HG03108 (cell line): Measurements from ENCODE around the gene CACNA1C.

ENCODE experiments used
- ATAC-seq: cut with Tn5 transposase; IDR thresholded peaks from one replicate; pipeline ENCODE4 v1.9.1; 2021; ENCODE audit warnings: moderate library complexity; ENCODE audit not compliant: unreplicated experiment

Gene CACNA1C

DNA sequence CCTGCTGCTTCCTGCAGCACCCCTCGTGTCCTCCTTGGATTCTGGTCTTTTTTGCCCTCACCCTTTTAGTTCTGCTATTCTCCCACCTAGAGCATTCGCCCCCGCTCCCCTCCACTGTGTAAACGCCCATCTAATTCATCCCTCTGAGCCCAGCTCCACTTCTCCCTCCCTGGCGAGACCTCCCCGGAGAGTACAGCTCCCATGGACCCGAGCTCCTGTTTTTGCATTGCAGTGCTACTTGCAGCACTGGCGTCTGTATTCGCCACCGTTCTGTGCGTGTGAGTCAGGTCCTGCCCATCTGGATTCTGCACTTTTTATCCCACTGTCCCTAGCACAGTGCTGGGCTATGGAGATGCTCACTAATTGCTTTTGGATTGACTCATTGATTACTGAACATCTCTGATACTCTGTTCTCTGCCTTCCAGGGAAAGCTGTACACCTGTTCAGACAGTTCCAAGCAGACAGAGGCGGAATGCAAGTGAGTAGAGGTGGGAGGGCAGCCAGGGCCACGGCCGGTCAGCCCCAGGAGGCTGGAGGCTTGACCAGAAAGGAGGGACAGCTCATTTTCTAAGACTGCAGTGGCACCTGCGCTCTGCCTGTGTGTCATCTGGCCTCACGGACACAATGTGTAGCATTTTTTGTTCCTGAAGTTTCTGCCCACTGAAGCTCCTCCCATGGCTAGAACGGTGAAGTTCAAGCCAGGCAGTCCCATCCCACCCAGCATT is 553.6 kb downstream of the CACNA1C start:
- ATAC-seq, result no peak

DNA sequence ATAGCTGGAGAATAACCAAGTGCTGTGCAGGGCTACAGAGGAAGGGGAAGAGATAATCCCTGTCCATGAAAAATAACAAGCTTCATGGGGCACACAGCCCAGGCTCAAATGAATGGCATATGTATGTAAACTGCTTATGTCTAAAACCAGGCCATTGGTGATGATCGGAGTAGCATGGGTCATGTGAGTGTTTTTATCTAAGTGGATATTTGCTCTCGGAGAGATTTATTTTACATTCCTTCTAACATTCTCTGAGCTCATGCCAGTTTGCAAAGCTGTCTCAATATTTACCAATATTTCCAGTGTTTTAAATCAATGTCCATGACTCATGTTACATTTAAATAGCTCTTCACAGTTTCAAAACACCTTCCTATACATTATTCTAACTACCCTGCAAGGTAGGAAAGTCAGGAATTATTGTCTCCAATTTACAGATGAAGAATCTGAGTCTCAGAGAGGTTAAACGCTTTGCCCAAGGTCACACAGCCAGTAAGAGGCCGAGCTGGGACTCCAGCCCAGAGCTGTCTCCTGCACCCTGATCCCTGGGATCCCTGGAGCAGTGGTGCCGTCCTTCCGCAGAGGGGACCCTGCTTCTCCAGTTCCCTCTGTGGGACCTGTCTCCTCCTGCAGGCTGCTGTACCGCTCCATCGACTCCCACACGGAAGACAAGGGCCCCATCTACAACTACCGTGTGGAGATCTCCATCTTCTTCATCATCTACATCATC is 555.3 kb downstream of the CACNA1C start:
- no peak for ATAC-seq

DNA sequence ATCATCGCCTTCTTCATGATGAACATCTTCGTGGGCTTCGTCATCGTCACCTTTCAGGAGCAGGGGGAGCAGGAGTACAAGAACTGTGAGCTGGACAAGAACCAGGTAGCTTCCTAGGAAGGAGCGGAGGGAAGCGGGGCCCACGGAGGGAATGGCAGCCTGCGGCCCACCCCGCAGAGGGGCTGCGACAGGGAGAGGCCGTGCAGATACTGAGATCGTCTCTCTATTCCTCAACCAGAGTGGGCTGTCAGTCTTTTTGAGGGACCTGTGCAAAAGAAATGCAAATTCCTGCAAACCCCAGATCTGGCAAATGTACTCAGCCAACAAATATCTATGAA is 555.8 kb downstream of the CACNA1C start:
- ATAC-seq, result no peak

DNA sequence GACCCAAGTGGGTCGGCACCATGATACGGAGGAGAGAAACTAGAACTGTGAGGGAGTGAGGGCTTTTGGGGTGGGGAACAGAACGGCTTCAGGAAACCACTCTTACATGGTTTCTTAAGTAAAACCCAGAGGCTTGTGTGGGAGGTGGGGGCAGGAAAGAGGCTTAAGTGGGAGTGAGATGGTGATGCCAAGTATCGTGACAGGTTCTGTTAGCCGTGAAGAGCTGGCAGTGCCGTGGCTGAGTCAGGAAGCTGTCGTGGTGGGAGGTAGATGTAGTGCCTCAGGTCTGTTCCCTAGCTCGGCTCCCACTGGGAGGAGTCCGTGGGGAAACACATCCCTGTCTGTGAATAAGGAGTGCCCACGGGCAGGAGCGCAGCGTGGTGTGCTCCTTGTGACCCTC is 556.2 kb downstream of the CACNA1C start:
- no peak for ATAC-seq

DNA sequence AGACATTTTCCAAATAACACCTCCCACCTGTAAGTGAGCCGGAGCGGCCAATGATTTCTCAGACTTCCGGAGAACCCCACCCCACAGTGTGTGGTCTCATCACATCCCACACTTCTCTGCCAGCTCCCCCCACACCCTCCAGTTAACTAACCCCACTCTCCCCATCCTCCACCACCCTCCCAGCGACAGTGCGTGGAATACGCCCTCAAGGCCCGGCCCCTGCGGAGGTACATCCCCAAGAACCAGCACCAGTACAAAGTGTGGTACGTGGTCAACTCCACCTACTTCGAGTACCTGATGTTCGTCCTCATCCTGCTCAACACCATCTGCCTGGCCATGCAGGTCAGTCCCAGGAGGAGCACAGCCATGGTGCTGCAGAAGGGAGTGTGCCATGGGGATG is 557.6 kb downstream of the CACNA1C start:
- ATAC-seq, result no peak

DNA sequence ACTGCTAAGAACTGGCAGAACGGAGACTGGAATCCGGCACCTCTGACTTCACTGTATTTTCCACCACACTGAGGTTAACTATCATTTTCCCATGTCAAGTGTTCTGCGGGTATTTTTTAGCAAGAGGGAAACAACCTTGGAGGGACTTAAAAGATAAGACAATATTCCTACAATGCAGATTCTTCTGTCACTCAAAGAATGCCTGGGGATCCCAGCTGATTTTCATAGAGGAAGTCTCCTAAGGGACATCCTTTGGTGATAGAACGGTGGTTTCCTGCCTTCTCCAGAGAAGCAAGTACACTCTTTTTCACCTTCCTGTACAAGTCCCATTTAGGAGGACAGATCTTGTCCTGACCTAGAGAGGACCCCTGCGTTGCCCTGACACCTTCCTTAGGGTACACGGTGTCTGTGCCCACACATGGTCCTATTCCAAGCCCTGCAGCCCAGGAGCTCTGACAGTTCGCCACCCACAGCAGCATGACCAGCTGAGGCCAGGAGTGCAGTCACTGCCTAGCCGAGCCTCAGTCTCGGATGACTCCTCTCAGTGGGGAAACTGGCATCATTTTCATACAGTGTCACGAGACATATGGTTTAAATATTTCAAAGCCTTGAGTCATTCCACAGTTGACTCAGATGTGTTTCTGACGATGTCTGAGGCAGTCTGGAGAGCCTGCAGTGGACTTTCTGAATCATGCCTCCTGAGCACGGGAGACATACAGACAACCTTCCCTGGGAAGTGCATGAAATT is 560.7 kb downstream of the CACNA1C start:
- ATAC-seq, result no peak

DNA sequence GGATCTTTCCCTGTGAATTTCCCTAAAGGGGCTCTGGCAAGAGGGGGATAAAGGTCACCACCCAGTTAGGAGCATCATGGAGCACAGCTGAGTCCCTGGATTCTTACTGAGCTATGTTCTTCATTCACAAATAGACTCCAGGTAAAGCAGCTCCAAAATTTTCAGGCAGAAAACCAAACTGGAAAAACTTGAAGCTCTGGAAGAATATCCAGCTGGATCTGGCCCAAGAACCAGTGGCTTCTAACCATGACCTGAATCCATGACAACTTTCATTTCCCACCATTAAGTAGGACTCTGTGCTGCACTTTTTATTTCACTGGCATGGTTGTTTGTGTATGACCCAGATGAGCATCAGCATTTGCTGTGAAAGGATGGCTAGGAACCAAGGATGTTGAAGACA is 561.6 kb downstream of the CACNA1C start:
- no peak for ATAC-seq

DNA sequence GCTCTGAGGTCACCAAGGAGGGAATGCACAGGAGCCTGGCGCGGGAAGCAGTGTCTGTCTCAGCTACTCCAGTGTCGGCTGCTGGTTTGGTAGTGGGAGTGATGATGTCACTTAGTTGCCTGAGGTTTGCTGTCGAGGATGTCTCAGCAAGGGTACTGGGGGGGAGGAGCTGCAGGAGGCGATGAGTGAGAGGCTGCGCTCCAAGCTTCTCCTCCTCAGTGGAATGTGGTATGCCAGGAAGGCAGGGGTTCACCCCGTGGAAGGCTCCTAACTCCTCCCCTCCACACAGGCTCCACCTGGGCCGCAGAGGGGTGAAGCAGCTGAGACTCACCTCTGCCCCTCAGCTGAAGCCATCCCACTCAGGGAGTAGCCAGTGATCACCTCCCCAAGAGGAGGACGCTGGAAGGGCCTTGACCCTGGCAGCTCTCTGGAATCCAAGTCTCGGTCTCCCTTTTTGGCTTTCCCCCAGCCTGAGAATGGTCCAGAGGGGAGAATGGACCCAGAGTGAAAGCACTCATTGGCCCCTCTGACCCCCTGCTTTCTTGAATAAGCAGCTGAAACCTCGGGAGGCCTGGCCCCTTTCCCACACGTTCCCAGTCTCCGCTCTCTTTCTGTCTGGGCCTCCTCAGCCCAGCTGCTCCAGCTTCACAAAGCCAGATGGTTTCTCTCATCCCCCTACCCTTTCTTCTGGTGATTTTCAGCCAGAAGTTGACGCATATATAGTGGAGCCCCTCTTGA is 563.0 kb downstream of the CACNA1C start:
- ATAC-seq, result no peak

DNA sequence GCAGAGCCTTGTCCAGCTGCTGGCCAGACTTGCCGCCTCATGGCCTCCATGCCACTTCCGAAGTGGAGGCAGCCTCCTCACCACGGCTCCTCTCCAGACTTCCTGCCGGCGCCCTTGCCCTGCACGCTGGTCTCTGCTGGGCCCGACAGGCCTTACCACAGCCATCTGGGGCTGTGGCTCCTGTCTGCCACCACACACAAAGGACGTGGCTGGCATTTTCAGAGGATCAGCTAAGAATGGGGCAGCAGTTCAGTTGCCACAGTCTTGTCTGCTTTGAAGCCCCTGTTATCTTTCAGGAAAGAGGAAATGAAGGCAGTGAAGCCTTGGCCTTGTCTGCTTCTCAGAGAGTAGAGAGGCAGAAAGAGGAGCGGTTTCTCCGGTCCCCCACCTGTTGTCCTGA is 564.0 kb downstream of the CACNA1C start:
- no peak for ATAC-seq

DNA sequence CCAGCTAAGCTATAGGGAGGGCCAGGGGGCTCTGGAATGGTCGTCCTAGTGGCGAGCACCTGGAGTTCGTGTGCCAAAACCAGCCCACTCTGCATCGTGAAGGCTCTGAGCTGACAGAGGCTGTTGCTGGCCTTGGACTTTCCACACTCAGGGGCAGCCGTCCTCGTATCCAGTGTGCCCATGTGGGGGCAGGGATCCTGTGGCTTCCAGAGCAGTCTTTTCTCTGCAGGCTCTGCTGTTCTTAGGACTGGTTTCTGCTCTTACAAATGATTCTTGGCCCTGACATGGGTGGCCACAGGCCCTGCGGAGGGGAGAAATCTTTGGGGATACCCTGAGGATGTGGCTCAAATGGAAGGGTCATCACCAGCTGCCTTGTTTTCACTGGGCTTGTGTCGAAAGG is 564.6 kb downstream of the CACNA1C start:
- ATAC-seq, result no peak

DNA sequence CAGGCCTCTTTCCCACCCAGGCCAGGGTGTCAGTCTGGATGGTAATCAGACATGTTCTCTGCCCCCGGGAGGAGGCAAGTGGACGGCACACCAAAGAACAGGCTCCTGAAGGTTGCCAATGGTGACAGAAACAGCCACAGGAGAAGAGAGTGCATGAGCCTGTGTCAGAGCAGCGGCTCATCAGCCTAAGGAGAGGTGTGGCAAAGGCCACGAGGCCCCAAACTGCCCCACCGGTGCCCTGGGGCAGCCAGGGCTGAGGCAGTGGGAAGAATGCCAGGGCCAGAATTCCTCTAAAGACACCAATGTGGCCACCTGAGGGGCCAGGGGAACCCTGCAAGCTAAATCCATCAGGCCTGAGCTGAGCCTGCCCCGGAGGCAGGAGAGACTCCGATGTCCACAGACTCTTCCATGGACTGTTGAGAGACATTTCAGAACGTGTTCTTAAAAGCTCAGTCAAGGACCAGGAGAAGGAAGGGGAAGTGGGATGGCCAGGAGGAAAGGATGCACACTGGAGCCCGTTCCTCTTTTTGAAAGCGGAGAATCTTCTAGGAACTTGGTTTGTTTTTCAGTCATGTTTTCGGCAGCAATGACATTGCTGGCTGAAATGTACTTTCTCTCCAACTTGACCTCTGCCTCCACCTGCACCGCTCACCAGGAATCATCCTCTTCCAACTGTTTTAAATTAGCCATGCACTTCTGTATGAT is 565.7 kb downstream of the CACNA1C start:
- no peak for ATAC-seq

DNA sequence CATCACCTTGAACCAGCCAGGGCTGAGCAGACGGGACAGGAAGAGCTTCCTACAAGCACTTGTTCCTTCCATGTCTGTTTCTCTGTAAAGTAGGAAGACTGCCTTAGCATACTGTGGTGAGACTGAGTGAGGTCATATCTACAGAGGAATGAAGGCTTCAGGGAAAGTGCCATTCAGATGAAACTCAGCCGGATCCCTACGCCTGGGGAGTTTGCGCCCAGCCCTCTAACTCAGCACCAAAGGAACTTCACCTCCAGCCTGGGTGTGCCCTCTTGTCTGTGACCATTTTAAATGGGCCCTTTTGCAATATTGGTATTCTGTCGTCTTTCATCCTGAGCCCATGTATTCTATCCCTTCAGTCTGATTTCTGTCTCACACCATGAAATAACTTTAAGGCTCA is 566.3 kb downstream of the CACNA1C start:
- ATAC-seq, result no peak

DNA sequence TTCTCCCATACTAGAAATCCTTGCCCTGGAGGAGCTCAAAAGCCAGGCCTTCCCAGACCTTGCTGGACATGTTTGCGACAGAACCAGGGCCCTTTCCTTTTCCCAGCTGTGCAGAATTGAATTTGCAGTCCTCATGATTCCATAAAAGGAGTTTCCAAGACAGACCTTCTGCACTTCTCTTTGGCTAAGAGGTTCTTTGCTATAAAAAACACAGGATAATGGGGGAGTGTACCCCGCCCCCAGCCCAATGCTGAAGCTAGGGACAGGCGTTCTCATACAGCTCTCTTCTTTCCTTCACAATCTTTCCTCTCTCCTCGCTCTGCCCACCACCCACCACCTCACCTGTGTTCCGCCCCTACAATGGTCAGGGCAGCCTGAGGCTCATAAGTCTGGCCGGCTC is 569.7 kb downstream of the CACNA1C start:
- ATAC-seq, result no peak

DNA sequence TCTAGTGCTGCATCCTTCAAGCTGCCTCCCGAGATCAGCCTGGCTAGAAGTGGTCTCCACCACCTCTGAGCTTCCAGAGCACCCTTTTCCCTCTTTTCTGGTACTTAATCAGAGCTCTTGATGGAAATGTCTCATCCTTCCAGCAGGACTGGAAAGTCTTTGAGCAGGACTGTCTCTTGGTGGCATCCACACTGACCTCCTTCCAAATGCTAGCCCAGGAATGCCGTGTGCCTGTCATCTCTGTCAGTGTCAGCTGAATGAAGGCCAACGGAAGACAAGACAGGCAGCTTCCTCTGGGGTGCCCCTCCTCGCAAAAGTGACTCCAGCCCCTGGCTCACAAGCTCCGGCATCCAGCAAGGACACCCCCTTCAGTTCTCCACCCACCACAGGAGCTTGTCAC is 570.7 kb downstream of the CACNA1C start:
- no peak for ATAC-seq

DNA sequence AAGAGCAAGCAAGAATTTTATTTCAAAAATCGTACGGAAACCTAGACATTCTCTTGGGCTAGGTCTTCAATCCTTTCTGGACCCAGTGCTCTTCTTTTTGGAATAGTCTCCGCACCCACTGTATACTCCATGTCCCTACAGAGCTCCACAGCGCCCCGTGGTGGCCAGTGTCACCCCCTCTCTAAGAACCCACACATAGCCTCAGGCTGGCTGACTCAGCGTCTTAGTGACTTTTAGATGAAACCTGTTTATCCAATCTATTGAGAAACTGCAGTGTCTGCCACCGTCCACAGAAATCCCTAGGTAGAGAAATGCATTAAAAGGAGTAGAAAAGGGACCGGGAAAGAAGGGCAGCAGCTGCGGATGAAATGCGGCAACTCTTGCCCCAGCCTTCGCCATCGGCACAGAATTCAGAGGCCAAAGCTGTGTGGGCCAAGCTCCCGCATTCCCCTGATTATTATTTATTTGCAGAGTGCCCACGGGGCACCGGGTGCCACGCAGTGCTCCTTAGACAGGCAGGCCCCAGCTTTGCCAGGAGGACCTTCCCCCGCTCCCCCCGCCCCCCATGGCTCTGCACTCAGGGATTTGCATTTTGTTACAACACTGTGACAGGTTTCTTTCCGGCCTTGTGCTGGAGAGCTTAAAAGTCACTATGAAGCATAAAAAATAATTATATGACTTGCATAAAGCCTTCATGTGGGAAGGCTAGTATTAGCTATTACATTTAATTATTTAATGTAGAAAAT is 571.9 kb downstream of the CACNA1C start:
- no peak for ATAC-seq

DNA sequence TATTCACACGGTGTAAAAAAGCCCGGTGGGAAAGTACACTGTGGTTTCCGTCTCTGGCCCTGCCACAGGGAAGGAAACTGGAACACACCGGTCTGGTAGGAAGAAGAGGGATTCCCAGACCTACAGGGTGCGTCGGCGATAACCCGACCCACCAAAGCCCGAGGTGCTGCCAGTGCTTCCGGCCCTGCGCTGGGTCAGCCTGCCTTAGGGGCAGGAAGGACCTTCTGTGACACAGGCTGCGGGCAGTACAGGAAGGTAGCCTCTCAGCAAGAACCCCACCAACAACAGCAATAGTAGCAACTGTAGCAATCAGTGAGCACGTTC is 572.5 kb downstream of the CACNA1C start:
- no peak for ATAC-seq

DNA sequence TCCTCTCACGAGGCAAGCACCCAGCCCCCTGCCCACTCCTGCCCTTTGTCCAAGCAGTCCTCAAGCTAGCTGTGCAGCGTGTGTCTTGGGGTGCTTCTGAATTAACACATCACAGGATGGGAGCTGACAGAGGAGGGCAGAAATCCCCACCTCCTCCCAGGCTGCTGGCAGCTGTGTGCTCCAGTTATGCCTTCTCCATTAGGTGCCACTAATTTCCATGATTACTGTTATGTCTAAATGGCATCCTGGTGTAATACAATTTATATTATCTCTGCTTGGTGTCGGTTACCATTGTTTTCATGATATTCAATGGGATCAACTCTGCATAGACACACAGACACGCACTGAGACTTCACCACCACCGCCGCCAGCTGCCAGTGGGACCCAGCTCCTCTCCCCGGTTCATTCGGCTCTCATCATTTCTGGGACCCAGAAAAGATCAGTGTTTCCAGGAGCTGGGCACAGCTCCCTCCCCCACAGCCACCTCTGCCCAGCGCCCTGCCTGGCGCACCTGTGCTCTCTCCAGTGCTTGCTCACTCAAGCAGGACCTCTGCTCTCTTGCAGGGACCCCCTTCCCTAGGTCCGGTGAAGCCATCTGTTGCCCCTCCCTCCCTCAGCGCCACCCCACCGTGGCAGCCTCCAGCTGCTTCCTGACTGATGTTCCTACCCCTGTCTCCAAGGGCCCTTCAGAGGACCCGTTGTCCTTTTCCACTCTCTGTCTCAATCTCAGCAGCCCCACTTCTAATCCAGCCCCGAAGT is 574.5 kb downstream of the CACNA1C start:
- no peak for ATAC-seq

DNA sequence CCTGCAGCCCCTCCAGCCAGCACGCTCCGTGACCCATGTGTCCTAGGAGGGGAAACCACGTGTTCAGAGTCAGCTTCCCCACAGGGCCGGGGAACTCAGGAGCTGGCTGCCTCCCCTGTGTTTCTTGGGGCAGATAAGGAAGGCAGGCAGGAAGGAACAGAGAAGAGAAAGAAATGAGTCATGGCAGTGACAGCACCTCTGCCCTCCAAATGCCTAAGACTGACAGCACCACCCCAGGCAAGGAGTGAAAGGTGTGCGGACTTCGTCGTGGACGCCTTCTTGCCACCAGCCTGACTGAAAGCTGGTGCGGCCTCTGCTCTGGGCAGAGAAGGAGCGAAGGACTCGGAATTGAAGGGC is 575.0 kb downstream of the CACNA1C start:
- ATAC-seq, result no peak

DNA sequence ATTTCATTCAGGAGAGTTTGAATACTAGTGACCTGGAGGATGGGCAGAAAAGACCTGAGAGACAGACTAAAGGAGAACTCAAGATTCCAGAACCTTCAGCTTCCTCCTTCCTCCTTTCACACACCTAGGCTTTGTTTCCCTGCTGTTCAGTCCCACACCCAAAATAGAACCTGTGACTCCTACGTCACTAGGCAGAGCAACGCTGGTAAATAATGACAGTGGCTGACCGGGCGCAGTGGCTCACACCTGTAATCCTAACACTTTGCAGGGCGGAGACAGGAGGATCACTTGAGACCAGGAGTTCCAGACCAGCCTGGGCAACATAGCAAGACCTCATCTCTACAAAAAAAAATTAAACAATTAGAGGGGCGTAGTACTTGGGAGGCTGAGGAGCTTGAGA is 575.6 kb downstream of the CACNA1C start:
- no peak for ATAC-seq

DNA sequence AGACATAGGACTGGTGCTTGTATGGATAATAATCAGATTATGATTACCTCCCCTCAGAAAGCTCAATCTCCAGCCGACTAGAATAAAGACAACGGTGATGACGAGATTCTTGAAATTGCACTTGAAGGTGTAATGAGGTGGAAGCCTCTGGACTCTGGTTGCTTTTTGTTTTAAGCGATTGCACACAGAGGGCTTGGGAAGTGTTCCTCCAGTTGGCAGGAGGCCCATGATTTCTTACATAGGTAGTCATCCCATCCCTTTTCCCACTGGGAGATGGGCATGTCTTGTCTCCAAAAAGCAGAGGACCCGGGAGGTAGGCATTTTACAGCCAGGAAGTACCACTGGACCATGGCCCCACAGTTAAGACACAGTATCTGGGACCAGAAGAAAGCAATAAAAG is 576.3 kb downstream of the CACNA1C start:
- no peak for ATAC-seq
